ENCODE measurements around the gene WFDC5.

DNA sequence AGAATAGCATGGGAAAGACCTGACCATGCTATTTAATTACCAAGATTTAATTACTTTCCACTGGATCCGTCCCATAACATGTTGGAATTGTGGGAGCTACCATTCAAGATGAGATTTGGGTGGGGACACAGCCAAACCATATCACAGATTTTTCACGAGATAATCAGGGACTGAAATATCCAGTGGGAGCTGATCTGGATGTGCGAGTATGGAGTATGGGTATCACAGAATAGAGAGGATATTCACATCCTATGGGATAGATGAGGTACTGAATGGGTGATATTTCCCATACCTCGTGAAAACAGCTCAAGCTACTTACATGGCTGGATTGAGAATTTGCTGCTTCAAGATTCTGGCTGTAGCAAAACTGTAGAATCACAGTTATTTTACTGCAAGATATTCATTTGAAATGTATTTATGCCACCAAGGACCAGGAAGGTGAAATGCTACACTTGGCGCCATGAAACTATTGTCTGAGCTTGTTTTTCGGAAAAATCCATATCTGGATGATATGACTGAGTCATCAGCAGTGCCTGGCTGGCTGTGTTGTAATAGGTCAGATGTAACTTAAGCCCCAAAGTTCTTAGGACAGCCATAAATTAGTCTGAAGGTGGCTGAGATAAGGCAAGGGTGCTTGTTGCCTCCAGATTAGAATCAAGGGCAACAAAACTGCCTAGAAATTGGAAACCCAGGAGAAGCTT, 43.9 kb downstream of the WFDC5 start:
- TF ChIP-seq, protein P1, sequence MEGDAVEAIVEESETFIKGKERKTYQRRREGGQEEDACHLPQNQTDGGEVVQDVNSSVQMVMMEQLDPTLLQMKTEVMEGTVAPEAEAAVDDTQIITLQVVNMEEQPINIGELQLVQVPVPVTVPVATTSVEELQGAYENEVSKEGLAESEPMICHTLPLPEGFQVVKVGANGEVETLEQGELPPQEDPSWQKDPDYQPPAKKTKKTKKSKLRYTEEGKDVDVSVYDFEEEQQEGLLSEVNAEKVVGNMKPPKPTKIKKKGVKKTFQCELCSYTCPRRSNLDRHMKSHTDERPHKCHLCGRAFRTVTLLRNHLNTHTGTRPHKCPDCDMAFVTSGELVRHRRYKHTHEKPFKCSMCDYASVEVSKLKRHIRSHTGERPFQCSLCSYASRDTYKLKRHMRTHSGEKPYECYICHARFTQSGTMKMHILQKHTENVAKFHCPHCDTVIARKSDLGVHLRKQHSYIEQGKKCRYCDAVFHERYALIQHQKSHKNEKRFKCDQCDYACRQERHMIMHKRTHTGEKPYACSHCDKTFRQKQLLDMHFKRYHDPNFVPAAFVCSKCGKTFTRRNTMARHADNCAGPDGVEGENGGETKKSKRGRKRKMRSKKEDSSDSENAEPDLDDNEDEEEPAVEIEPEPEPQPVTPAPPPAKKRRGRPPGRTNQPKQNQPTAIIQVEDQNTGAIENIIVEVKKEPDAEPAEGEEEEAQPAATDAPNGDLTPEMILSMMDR (IDR thresholded peaks at IDR 0.05) = no peak
- TF ChIP-seq POLR2A (IDR thresholded peaks at IDR 0.05) = no peak
- no peak for TF ChIP-seq POLR2AphosphoS5 (IDR thresholded peaks at IDR 0.05)
- no peak for TF ChIP-seq EP300 (IDR thresholded peaks at IDR 0.05)

All from sigmoid colon (tissue), 4 donors.